Measurements from ENCODE around the gene OR10H5.
"Not testable (repeated sequence)": the region's sequence is repeated elsewhere in the genome, so short reads cannot be mapped to it uniquely, and the experiment has no call there.

OR10H5 gene

GRCh38 chr19:15811476-15811875 is 24.0 kb downstream of the OR10H5 start:
- no peak for DNase-seq

GRCh38 chr19:15812060-15812722 is 24.7 kb downstream of the OR10H5 start:
- DNase-seq = no peak

GRCh38 chr19:15813916-15814315 is 26.5 kb downstream of the OR10H5 start:
- DNase-seq = no peak

GRCh38 chr19:15815306-15815705 is 27.8 kb downstream of the OR10H5 start, which contains the start of gene OR10H1:
OR10H1 (minus strand) TSS chr19:15815664; CDS start chr19:15808037, 7,627 bp downstream.
- no peak for DNase-seq

GRCh38 chr19:15820646-15821045 is 33.2 kb downstream of the OR10H5 start:
- no peak for DNase-seq

- no peak for DNase-seq
These were observed 38.3 kb downstream of the OR10H5 start for GRCh38 chr19:15825753-15826152.

GRCh38 chr19:15828121-15828610 is 40.7 kb downstream of the OR10H5 start:
- DNase-seq = no peak

GRCh38 chr19:15828611-15829305 is 41.3 kb downstream of the OR10H5 start:
- DNase-seq = not testable (repeated sequence)

GRCh38 chr19:15829306-15829698 is 41.8 kb downstream of the OR10H5 start:
- no peak for DNase-seq

GRCh38 chr19:15829786-15830185 is 42.3 kb downstream of the OR10H5 start:
- no peak for DNase-seq

- DNase-seq = no peak
These were observed 44.2 kb downstream of the OR10H5 start for GRCh38 chr19:15831626-15832025.

- not testable (repeated sequence) for DNase-seq
These were observed 46.8 kb downstream of the OR10H5 start for GRCh38 chr19:15834232-15834631.

- DNase-seq = not testable (repeated sequence)
These were observed 48.3 kb downstream of the OR10H5 start for GRCh38 chr19:15835565-15836329.

- DNase-seq = peak; percentile 94
These were observed 49.1 kb downstream of the OR10H5 start for GRCh38 chr19:15836330-15837220.

GRCh38 chr19:15837221-15837731 is 49.8 kb downstream of the OR10H5 start:
- no peak for DNase-seq

- DNase-seq = no peak
These were observed 50.9 kb downstream of the OR10H5 start for GRCh38 chr19:15838351-15838750.

GRCh38 chr19:15839888-15840287 is 52.4 kb downstream of the OR10H5 start:
- DNase-seq = not testable (repeated sequence)

- DNase-seq = no peak
These were observed 53.4 kb downstream of the OR10H5 start for GRCh38 chr19:15840833-15841232.

- no peak for DNase-seq
These were observed 54.6 kb downstream of the OR10H5 start for GRCh38 chr19:15841875-15842569.

- no peak for DNase-seq
These were observed 55.9 kb downstream of the OR10H5 start for GRCh38 chr19:15843203-15843893.

GRCh38 chr19:15843894-15844222 is 56.4 kb downstream of the OR10H5 start:
- DNase-seq = not testable (repeated sequence)

Data from fibroblast of skin of back (primary cell).